Lower lobe of right lung (tissue), 2 donors: ENCODE results near the gene LHFPL3. TPM values are rescaled to one million over a fixed set of nuclear protein-coding genes. Genes with fewer than 3 reads are reported as not detected.

ENCODE experiments used
- ATAC-seq, 2 donors: fragments of 200-7000 bp; cut with Tn5 transposase; one replicate each; pipeline ENCODE4 v1.9.1; 2020 to 2022; ENCODE audit warnings: mild to moderate bottlenecking in 2 of 2, moderate library complexity in 2 of 2
- DNase-seq: peaks from one replicate; pipeline ENCODE4 v3.0.0-alpha.2; 2020
- H3K27ac ChIP-seq: fragments of 200-600 bp; one replicate; pipeline ENCODE4 v1.8.0; 2022
- H3K27me3 ChIP-seq: fragments of 200-600 bp; one replicate; pipeline ENCODE4 v1.8.0; 2022; ENCODE audit warnings: low read depth
- H3K36me3 ChIP-seq: fragments of 200-600 bp; one replicate; pipeline ENCODE4 v1.8.0; 2022; ENCODE audit warnings: mild to moderate bottlenecking
- H3K4me1 ChIP-seq: fragments of 200-600 bp; one replicate; pipeline ENCODE4 v1.8.0; 2022
- H3K4me3 ChIP-seq: fragments of 200-600 bp; one replicate; pipeline ENCODE4 v1.8.0; 2022; ENCODE audit warnings: mild to moderate bottlenecking
- H3K9me3 ChIP-seq: fragments of 200-600 bp; one replicate; pipeline ENCODE4 v1.8.0; 2022
- intact Hi-C: fragments of 100-400 bp; cut with DNase I; formaldehyde crosslinking; loops from one replicate; pipeline ENCODE4 v1.11.0; 2022
- total RNA-seq: library from RNA; stranded (reverse); fragmentation: NEBNext Ultra II Directional; extraction: Animal tissue kit (Norgen Biotek cat#: 25700); gene quantifications from one replicate; pipeline ENCODE4 v1.2.1, GENCODE V29; 2021
- TF ChIP-seq, protein P1 (sequence below): fragments of 200-600 bp; IDR thresholded peaks from one replicate; pipeline ENCODE4 v1.8.0; 2022; ENCODE audit warnings: antibody characterized with exemption, mild to moderate bottlenecking
- donor health status: DM: no; HTN: yes; CAD: no; lungs with severe emphysema.

The LHFPL3 gene
- total RNA-seq, 1 donor from 2014 or later = not detected

DNA sequence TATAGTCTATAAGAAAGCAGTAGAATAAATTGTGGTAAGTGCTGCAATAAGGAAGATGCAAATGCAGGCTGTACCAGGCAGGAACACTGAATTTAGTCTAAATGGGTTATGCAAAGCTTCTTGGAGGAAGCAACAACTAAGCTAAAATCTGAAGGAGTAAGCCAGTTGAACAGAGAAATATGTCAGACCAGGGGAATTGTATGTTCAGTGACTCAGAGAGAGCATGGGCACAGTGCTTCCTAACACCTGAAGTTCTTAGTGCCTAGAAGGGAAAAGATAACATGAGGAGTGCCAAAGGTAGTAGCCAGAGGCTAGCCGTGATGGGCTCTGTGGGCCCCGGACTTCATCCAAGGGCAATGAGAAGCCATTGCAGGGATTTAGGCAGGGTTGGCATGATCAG lies 481.5 kb downstream of the LHFPL3 start:
- DNase-seq = no peak
- TF ChIP-seq, protein P1, sequence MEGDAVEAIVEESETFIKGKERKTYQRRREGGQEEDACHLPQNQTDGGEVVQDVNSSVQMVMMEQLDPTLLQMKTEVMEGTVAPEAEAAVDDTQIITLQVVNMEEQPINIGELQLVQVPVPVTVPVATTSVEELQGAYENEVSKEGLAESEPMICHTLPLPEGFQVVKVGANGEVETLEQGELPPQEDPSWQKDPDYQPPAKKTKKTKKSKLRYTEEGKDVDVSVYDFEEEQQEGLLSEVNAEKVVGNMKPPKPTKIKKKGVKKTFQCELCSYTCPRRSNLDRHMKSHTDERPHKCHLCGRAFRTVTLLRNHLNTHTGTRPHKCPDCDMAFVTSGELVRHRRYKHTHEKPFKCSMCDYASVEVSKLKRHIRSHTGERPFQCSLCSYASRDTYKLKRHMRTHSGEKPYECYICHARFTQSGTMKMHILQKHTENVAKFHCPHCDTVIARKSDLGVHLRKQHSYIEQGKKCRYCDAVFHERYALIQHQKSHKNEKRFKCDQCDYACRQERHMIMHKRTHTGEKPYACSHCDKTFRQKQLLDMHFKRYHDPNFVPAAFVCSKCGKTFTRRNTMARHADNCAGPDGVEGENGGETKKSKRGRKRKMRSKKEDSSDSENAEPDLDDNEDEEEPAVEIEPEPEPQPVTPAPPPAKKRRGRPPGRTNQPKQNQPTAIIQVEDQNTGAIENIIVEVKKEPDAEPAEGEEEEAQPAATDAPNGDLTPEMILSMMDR = no peak
- Histone ChIP-seq H3K9me3 (no peaks in the 10 kb centered on the region), H3K4me3 (no peak overlapping the region), H3K27me3 (no peaks in the 10 kb centered on the region), H3K36me3 (no peaks in the 10 kb centered on the region), H3K4me1 (no peaks in the 10 kb centered on the region), H3K27ac (no peak overlapping the region)
- no peak for ATAC-seq
- intact Hi-C loops = no loop called here

DNA sequence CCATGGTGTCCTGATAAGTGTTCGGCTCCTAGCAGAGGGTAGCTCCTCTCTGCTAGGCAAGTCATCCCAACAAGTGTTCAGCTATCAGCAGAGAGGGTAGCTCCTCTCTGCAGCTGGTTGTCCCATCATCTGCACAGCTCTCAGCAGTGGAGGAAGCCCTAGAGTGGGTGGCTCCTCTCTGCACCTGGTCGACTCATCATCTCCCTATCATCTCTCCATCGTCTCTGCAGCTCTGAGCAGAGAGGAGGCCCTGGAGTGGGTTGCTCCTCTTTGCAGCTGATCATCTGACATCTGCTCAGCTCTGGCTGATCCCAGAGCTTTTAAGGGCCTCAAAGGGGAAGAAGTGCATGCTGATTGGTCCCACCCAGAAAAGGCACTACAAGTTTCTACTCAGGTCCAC lies 485.7 kb downstream of the LHFPL3 start:
- intact Hi-C loops = no loop called here
- no peaks in the 10 kb centered on the region for H3K27me3 ChIP-seq

DNA sequence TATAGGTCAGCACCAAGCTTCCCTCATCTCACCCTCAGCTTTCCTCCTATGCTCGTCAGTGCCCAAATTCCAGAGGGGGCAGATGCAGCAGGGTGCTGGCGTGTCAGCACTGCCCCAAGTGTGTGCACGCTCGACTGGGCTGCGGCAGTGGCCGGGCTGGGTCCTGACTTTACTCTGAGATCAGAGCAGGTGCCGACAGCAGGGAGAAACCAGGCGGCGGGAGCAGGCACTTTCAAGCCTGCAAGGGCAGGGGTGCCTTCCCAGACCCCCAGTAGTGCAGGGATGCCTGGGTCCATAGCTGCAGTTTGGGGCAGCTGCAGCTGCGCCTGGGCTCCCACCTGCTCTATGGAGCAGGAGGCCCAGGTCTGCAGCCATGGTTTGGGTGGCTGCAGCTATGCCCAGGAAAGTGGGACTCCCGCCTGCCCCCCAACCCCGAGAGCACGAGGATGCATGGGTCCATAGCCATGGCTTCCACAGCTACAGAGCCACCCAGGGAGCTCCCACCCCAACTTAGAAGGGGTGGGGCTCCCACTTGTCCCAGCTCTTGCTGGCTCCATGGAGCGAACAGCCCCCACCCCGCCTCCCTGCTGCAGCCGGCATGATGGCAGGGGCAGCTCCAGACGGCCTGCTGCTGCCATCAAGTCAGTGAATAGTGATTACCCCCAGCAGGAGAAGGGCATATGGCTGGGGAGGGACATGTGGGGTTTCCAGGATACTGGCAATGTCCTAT lies 486.4 kb downstream of the LHFPL3 start:
- Histone ChIP-seq H3K36me3 (no peaks in the 10 kb centered on the region), H3K4me1 (no peaks in the 10 kb centered on the region), H3K4me3 (no peak overlapping the region), H3K9me3 (no peaks in the 10 kb centered on the region), H3K27ac (no peak overlapping the region), H3K27me3 (no peaks in the 10 kb centered on the region)
- TF ChIP-seq, protein P1 = no peak
- intact Hi-C loops = no loop called here
- peak in 1 of 2 donors; percentile 21 for ATAC-seq
- no peak for DNase-seq

More for the DNA sequence above, 485.7 kb downstream of the LHFPL3 start:
- DNase-seq (no peak), ATAC-seq (no peak)
- H3K27ac ChIP-seq = no peak overlapping the region
- no peaks in the 10 kb centered on the region for H3K9me3 ChIP-seq
- TF ChIP-seq, protein P1 = no peak
- H3K4me1 ChIP-seq = no peaks in the 10 kb centered on the region
- no peaks in the 10 kb centered on the region for H3K36me3 ChIP-seq
- no peak overlapping the region for H3K4me3 ChIP-seq

DNA sequence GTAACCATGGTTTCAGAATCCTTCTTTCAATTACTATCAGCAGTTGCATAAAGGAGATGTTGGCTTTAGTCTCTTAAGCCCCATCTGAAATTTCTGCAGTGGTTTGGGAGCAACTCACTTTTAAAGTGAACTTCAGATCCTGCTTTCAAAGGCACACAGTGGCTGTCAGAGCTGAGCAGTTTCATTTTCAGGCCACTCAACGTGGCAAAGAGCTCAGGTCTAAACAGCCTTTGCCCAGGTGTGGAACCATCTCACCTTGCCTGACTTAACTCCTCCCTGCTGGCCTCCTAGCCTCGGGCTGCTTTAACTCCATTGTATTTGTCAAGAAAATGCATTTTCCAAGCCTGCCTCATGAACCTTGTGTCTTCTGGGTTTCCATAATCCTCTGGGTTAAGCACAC lies 488.1 kb downstream of the LHFPL3 start:
- Histone ChIP-seq H3K27me3 (no peaks in the 10 kb centered on the region), H3K9me3 (no peaks in the 10 kb centered on the region), H3K4me3 (no peak overlapping the region), H3K36me3 (no peaks in the 10 kb centered on the region), H3K27ac (no peak overlapping the region), H3K4me1 (no peaks in the 10 kb centered on the region)
- DNase-seq (no peak), ATAC-seq (no peak)
- intact Hi-C loops = no loop called here
- TF ChIP-seq, protein P1 = no peak

DNA sequence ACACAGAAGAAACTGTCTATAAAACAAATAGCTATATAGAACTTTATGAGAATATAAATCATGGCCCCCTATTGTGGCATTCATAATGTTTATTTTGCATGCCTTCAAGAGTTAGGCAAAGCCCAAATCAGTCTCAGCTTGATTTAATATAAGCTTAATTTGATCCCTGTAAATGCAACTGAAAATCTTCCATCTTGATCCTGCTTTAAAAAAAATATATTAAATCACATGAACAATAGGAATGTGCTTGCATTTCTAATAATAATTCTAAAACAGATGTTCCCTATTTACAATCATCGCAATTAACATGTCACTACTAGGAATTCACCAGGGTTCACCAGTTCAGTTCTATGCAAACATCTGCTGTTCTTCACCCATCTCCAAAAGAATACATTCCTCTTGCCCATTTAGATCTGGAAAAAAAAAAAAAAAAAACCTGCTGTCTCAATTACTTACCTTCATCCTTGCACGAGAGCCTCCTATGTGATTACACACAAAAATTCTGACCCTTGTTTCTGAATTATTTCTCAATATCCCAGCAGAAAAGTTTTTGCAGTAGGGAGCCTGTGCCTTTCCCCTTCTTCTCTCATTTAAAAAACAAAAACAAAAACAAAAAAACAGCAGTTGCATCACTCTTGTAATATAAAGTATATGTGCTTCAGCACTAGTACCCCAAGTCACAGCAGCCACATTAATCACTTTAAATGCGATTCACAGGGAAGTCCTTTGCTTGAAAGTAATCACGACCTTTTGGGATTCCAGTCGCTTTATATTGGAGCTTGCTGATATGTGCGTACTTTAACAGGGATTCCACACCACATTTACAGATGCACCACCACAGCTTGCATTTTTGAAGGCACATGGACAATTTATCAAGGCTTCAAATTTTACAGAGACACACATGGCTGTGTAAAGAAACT lies 490.8 kb downstream of the LHFPL3 start:
- DNase-seq (no peak), ATAC-seq (no peak)
- H3K9me3 ChIP-seq = no peaks in the 10 kb centered on the region
- H3K4me3 ChIP-seq = no peak overlapping the region
- H3K27me3 ChIP-seq = no peaks in the 10 kb centered on the region
- H3K4me1 ChIP-seq = no peaks in the 10 kb centered on the region
- TF ChIP-seq, protein P1 = no peak
- no peaks in the 10 kb centered on the region for H3K36me3 ChIP-seq
- intact Hi-C loops = no loop called here
- no peak overlapping the region for H3K27ac ChIP-seq
